HCT116 (cell line): ENCODE measurements around the gene RCOR1. TPM values are rescaled to one million over a fixed set of nuclear protein-coding genes. Genes with fewer than 3 reads are reported as not detected.
"Not testable (repeated sequence)": the region's sequence is repeated elsewhere in the genome, so short reads cannot be mapped to it uniquely, and the experiment has no call there.

Experiments
- ATAC-seq: fragments of 200-7000 bp; cut with Tn5 transposase; 2 replicates; pipeline ENCODE4 v1.9.1; 2020; ENCODE audit warnings: mild to moderate bottlenecking, moderate library complexity
- BruUV-seq: library from RNA; stranded (reverse); fragments of 400-500 nt; replicated peaks from 2 replicates; lab custom pipeline; 2021; lab: Mats Ljungman, UMichigan
- CTCF ChIA-PET: fragments of 300-600 bp; sonication (Branson Sonifier 250); formaldehyde crosslinking; loops from one replicate; lab custom pipeline; 2021; ENCODE audit warnings: antibody characterized with exemption; lab: Charles Lee
- POLR2A ChIA-PET: fragments of 300-600, 350-600 bp; sonication (Branson Sonifier 250); formaldehyde crosslinking; loops from one replicate; lab custom pipeline; 2021; ENCODE audit warnings: antibody characterized with exemption; lab: Charles Lee
- RAD21 ChIA-PET, 2 experiments: fragments of 300-600 bp; sonication (Branson Sonifier 250); formaldehyde crosslinking; loops; one replicate each; lab custom pipeline; 2023; ENCODE audit warnings: low total read pairs in 2 of 2; ENCODE audit not compliant: uncharacterized antibody in 2 of 2, unreplicated experiment in 2 of 2, low non-redundant PET in 1 of 2; lab: Charles Lee
- DNase-seq: peaks from one replicate; pipeline ENCODE4 v3.0.0-alpha.2; 2010; ENCODE audit warnings: low read depth, low spot score
- H2AFZ ChIP-seq: fragments of 200-600 bp; shearing (Covaris generic), sonication (generic); 2 replicates; pipeline ENCODE4 v1.6.1; 2017; ENCODE audit warnings: low read depth, mixed run types, mixed read lengths, antibody characterized with exemption, low read length; ENCODE audit not compliant: poor library complexity, severe bottlenecking
- H3K27ac ChIP-seq: 2 replicates; pipeline ENCODE4 v1.5.1; 2012; ENCODE audit warnings: low read depth, low read length
- H3K27me3 ChIP-seq: fragments of 200-600 bp; sonication (generic); 2 replicates; pipeline ENCODE4 v1.6.1; 2016; ENCODE audit warnings: mixed run types, low read length, mixed read lengths; ENCODE audit not compliant: insufficient read depth
- H3K36me3 ChIP-seq, 2 experiments: fragments of 200-500 bp in 1 of 2; fragments of 200-600 bp in 1 of 2; sonication (Bioruptor generic) in 1 of 2; sonication (generic) in 1 of 2; 2 replicates each; pipeline versions ENCODE4 v1.5.1 to v1.6.1; 2014 to 2016; ENCODE audit warnings: low read length in 2 of 2, inconsistent platforms in 1 of 2, mixed read lengths in 1 of 2, mixed run types in 1 of 2; ENCODE audit not compliant: insufficient read depth in 2 of 2, control insufficient read depth in 1 of 2
- H3K4me1 ChIP-seq, 2 experiments: fragments of 200-600 bp in 1 of 2; sonication (generic) in 1 of 2; 2 replicates each; pipeline versions ENCODE4 v1.5.1 to v1.6.1; 2012 to 2017; ENCODE audit warnings: low read length in 2 of 2, inconsistent platforms in 1 of 2, mild to moderate bottlenecking in 1 of 2, mixed read lengths in 1 of 2, mixed run types in 1 of 2, moderate library complexity in 1 of 2; ENCODE audit not compliant: insufficient read depth in 2 of 2, control insufficient read depth in 1 of 2
- H3K4me2 ChIP-seq: fragments of 200-600 bp; sonication (generic); 2 replicates; pipeline ENCODE4 v1.6.1; 2017; ENCODE audit warnings: mixed run types, low read length, mixed read lengths
- H3K4me3 ChIP-seq, 2 experiments: fragments of 200-600 bp in 1 of 2; sonication (generic) in 1 of 2; replicated peaks in 1 of 2; 2 replicates each; pipeline ENCODE4 v1.5.1; 2011 to 2016; ENCODE audit warnings: low read length in 2 of 2, control low read depth in 1 of 2, low read depth in 1 of 2, mild to moderate bottlenecking in 1 of 2, mixed read lengths in 1 of 2, mixed run types in 1 of 2
- H3K79me2 ChIP-seq: fragments of 200-600 bp; sonication (generic); 2 replicates; pipeline ENCODE4 v1.6.1; 2017; ENCODE audit warnings: mild to moderate bottlenecking, mixed run types, low read length, moderate library complexity, mixed read lengths; ENCODE audit not compliant: insufficient read depth
- H3K9ac ChIP-seq: fragments of 200-600 bp; sonication (generic); 2 replicates; pipeline ENCODE4 v1.6.1; 2016; ENCODE audit warnings: low read length, mixed read lengths
- H3K9me2 ChIP-seq: fragments of 200-600 bp; sonication (generic), shearing (Covaris generic); 2 replicates; pipeline ENCODE4 v1.6.1; 2017; ENCODE audit warnings: mixed run types, mild to moderate bottlenecking, moderate library complexity; ENCODE audit not compliant: insufficient read depth
- H3K9me3 ChIP-seq, 2 experiments: fragments of 200-500 bp in 1 of 2; fragments of 200-600 bp in 1 of 2; sonication (Bioruptor generic) in 1 of 2; sonication (generic) in 1 of 2; 2 replicates each; pipeline ENCODE4 v1.6.1; 2014 to 2017; ENCODE audit warnings: low read length in 2 of 2, mixed read lengths in 2 of 2, inconsistent platforms in 1 of 2, low read depth in 1 of 2, mild to moderate bottlenecking in 1 of 2, mixed run types in 1 of 2, moderate library complexity in 1 of 2; ENCODE audit not compliant: control insufficient read depth in 1 of 2, insufficient read depth in 1 of 2
- H4K20me1 ChIP-seq: fragments of 200-600 bp; sonication (generic), shearing (Covaris generic); 2 replicates; pipeline ENCODE4 v1.6.1; 2017; ENCODE audit warnings: mixed run types, mild to moderate bottlenecking, moderate library complexity; ENCODE audit not compliant: insufficient read depth
- ATF3 ChIP-seq: IDR thresholded peaks from 2 replicates; pipeline ENCODE4 v1.6.1; 2012
- CBX3 ChIP-seq: IDR thresholded peaks from 2 replicates; pipeline ENCODE4 v1.6.1; 2012; ENCODE audit warnings: low read depth
- CEBPB ChIP-seq: IDR thresholded peaks from 2 replicates; pipeline ENCODE4 v1.6.1; 2012; ENCODE audit warnings: low read depth
- ELF1 ChIP-seq: IDR thresholded peaks from 2 replicates; pipeline ENCODE4 v1.6.1; 2012; ENCODE audit warnings: low read depth, borderline replicate concordance
- EZH2 ChIP-seq: fragments of 200-600 bp; sonication (generic); IDR thresholded peaks from 2 replicates; pipeline ENCODE4 v1.6.1; 2017; ENCODE audit warnings: antibody characterized with exemption, mixed run types
- EZH2phosphoT487 ChIP-seq: fragments of 200-600 bp; IDR thresholded peaks from 2 replicates; pipeline ENCODE4 v1.6.1; 2018; ENCODE audit warnings: antibody characterized with exemption, borderline replicate concordance
- POLR2A ChIP-seq: IDR thresholded peaks from 2 replicates; pipeline ENCODE4 v1.7.0; 2011; ENCODE audit warnings: borderline replicate concordance; ENCODE audit not compliant: insufficient read depth, insufficient read length; ENCODE audit errors: extremely low read depth
- SIN3A ChIP-seq: IDR thresholded peaks from 2 replicates; pipeline ENCODE4 v1.6.1; 2012; ENCODE audit warnings: low read depth
- SP1 ChIP-seq: IDR thresholded peaks from 2 replicates; pipeline ENCODE4 v1.6.1; 2012; ENCODE audit warnings: low read depth
- YY1 ChIP-seq: IDR thresholded peaks from 2 replicates; pipeline ENCODE4 v1.6.1; 2011; ENCODE audit warnings: low read length, low read depth, moderate library complexity, mild to moderate bottlenecking; ENCODE audit not compliant: insufficient replicate concordance; ENCODE audit errors: extremely low read depth
- intact Hi-C: fragments of 100-400 bp; cut with micrococcal nuclease; formaldehyde crosslinking; loops from 2 replicates; pipeline ENCODE4 v1.10.0; 2022
- total RNA-seq: library from RNA; stranded (reverse); gene quantifications from one replicate; pipeline ENCODE4 v1.2.1, GENCODE V29; 2021; ENCODE audit not compliant: unreplicated experiment
- TF ChIP-seq, protein P1 (sequence below): IDR thresholded peaks from 2 replicates; pipeline ENCODE4 v1.6.1; 2012
- TF ChIP-seq, protein P2 (sequence below): IDR thresholded peaks from 2 replicates; pipeline ENCODE4 v1.6.1; 2012; ENCODE audit warnings: low read depth

The RCOR1 gene
- total RNA-seq, 1 experiment from 2014 or later = 30.7 TPM

DNA sequence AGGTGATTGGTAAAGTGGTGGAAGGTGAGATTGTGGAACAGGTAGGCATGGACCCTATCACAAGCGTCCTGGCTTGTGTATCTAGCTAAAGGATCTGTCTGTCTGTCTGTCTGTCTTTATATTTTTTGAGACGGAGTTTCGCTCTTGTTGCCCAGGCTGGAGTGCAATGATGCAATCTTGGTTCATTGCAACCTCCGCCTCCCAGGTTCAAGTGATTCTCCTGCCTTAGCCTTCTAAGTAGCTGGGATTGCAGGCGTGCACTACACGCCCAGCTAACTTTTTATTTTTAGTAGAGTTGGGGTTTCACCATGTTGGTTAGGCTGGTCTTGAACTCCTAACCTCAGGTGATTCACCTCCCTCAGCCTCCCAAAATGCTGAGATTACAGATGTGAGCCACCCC lies 26.6 kb downstream of the RCOR1 start:
- POLR2A ChIA-PET = not testable (repeated sequence)

GRCh38 chr14:102620413-102620812 lies 28.0 kb downstream of the RCOR1 start:
- no peak for TF ChIP-seq CBX3
- TF ChIP-seq ATF3 = no peak
- TF ChIP-seq, protein P1, sequence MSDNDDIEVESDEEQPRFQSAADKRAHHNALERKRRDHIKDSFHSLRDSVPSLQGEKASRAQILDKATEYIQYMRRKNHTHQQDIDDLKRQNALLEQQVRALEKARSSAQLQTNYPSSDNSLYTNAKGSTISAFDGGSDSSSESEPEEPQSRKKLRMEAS = no peak
- no peak for TF ChIP-seq YY1
- TF ChIP-seq EZH2 = no peak
- TF ChIP-seq EZH2phosphoT487 = no peak
- TF ChIP-seq SP1 = no peak
- TF ChIP-seq CEBPB = no peak
- TF ChIP-seq, protein P2, sequence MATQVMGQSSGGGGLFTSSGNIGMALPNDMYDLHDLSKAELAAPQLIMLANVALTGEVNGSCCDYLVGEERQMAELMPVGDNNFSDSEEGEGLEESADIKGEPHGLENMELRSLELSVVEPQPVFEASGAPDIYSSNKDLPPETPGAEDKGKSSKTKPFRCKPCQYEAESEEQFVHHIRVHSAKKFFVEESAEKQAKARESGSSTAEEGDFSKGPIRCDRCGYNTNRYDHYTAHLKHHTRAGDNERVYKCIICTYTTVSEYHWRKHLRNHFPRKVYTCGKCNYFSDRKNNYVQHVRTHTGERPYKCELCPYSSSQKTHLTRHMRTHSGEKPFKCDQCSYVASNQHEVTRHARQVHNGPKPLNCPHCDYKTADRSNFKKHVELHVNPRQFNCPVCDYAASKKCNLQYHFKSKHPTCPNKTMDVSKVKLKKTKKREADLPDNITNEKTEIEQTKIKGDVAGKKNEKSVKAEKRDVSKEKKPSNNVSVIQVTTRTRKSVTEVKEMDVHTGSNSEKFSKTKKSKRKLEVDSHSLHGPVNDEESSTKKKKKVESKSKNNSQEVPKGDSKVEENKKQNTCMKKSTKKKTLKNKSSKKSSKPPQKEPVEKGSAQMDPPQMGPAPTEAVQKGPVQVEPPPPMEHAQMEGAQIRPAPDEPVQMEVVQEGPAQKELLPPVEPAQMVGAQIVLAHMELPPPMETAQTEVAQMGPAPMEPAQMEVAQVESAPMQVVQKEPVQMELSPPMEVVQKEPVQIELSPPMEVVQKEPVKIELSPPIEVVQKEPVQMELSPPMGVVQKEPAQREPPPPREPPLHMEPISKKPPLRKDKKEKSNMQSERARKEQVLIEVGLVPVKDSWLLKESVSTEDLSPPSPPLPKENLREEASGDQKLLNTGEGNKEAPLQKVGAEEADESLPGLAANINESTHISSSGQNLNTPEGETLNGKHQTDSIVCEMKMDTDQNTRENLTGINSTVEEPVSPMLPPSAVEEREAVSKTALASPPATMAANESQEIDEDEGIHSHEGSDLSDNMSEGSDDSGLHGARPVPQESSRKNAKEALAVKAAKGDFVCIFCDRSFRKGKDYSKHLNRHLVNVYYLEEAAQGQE = no peak
- no peak for TF ChIP-seq ELF1
- TF ChIP-seq POLR2A = no peak
- no peak for TF ChIP-seq SIN3A
- CTCF ChIA-PET = no interaction called here
- Histone ChIP-seq H3K9me3 (no peaks in the 10 kb centered on the region), H3K79me2 (peaks cover 96% of the 10 kb centered on the region), H3K4me3 (no peak overlapping the region), H4K20me1 (0 out of 2 replicates have a peak, but pooled peaks cover 13% of the 10 kb centered on the region), H3K27ac (no peak overlapping the region), H3K36me3 (no peaks in the 10 kb centered on the region), H3K9ac (no peak overlapping the region), H3K4me1 (peaks cover 0 to 2% of the 10 kb centered on the region in 2 experiments; a peak in 1 of 4 replicates), H3K4me2 (no peak overlapping the region), H3K27me3 (no peaks in the 10 kb centered on the region), H3K9me2 (no peaks in the 10 kb centered on the region), H2AFZ (no peak overlapping the region)
- no peak for ATAC-seq
- intact Hi-C loops = no loop called here
- RAD21 ChIA-PET = no interaction called here
- POLR2A ChIA-PET = no interaction called here
- no TSS peak for BruUV-seq
- no peak for DNase-seq

More for the DNA sequence above, 26.6 kb downstream of the RCOR1 start:
- Histone ChIP-seq H4K20me1 (0 out of 2 replicates have a peak, but pooled peaks cover 13% of the 10 kb centered on the region), H3K79me2 (peaks cover 89% of the 10 kb centered on the region)
- intact Hi-C loops, H3K9me3 ChIP-seq, H3K4me2 ChIP-seq, DNase-seq, H2AFZ ChIP-seq, H3K27ac ChIP-seq, ATAC-seq, H3K36me3 ChIP-seq, H3K9me2 ChIP-seq, H3K27me3 ChIP-seq, H3K9ac ChIP-seq, BruUV-seq, H3K4me3 ChIP-seq, H3K4me1 ChIP-seq, RAD21 ChIA-PET, CTCF ChIA-PET: not testable (repeated sequence)
